ENCODE data around the gene PPP5C. TPM values are rescaled to one million over a fixed set of nuclear protein-coding genes. Genes with fewer than 3 reads are reported as not detected.

Gene PPP5C
- total and polyA plus RNA-seq, 2 of the 8 experiments (the other 6 are each of a cell fraction or from before 2014, with no cell fraction given): 112 to 156 TPM

- no peak overlapping the region for H3K4ac ChIP-seq (replicated peaks; ENCODE audit: insufficient read length, low read depth, low read length)
- H3K9ac ChIP-seq (replicated peaks in 1 of 4; ENCODE audit: extremely low read depth in 1 of 4, low read depth in 3 of 4, low read length in 3 of 4): no peak overlapping the region; a peak in 2 of 7 replicates
- no peak overlapping the region for H3K23ac ChIP-seq (ENCODE audit: insufficient read length)
- H3K79me1 ChIP-seq (ENCODE audit: low read depth, low read length): peaks cover 14% of the 10 kb centered on the region
- FAIRE-seq (no peak), DNase-seq (ENCODE audit: low read depth in 1 of 2, low spot score in 2 of 2) (no peak)
- H3K36me3 ChIP-seq (ENCODE audit: control insufficient read depth in 2 of 4, insufficient read depth in 4 of 4, low read length in 3 of 4): peaks cover 10 to 15% (median 12%) of the 10 kb centered on the region in 4 experiments; a peak in 6 of 8 replicates
- H2BK12ac ChIP-seq (ENCODE audit: low read depth, low read length): no peak overlapping the region
- H4K8ac ChIP-seq (ENCODE audit: extremely low read depth, insufficient read depth, low read length): no peak overlapping the region
- H2BK20ac ChIP-seq (ENCODE audit: low read length): no peak overlapping the region
- ChIA-PET CTCF (ENCODE audit: partially characterized antibody) (interaction anchor here (0.8 to 4.3 kb wide), 5 partner anchors 21 to 299 kb away, joined by 3 to 58 read pairs (median 3); no protein-coding TSS in a partner anchor), POLR2A (ENCODE audit: partially characterized antibody) (no interaction called here)
- H3K27me3 ChIP-seq (replicated peaks in 1 of 4; ENCODE audit: control insufficient read depth in 3 of 4, extremely low read depth in 1 of 4, insufficient read depth in 3 of 4, low read length in 3 of 4): no peaks in the 10 kb centered on the region
- no peak overlapping the region for H2AK5ac ChIP-seq (ENCODE audit: low read depth, low read length)
- H2BK15ac ChIP-seq (ENCODE audit: low read length): no peak overlapping the region
- WGBS, 2 experiments (ENCODE audit: extremely low coverage in 1 of 2, insufficient coverage in 1 of 2, insufficient read length in 1 of 2, insufficient replicate concordance in 2 of 2, low coverage in 1 of 2, low lambda C conversion rate in 2 of 2, missing lambda C conversion rate in 1 of 2): 92% methylated on average over 11 of the region's 11 CpGs; no CpG with 5 or more reads in 1 of the 2 experiments
- no peak overlapping the region for H3K18ac ChIP-seq (ENCODE audit: extremely low read depth, low read length)
- H2BK120ac ChIP-seq (replicated peaks; ENCODE audit: low read depth, low read length): no peak overlapping the region
- no peak overlapping the region for H2BK5ac ChIP-seq (ENCODE audit: low read depth, low read length)
- H3K27ac ChIP-seq (ENCODE audit: low read depth, low read length): no peak overlapping the region
- no peak overlapping the region for H2AFZ ChIP-seq (ENCODE audit: low read length)
- peaks cover 0 to 2% of the 10 kb centered on the region in 2 experiments; a peak in 1 of 4 replicates for H3K9me3 ChIP-seq (ENCODE audit: insufficient read depth in 2 of 2, low read depth in 1 of 2, low read length in 1 of 2)
- H3K4me3 ChIP-seq (ENCODE audit: extremely low read depth in 1 of 4, insufficient read depth in 2 of 4, low read depth in 3 of 4, low read length in 4 of 4): no peak overlapping the region
- H3K79me2 ChIP-seq (ENCODE audit: control insufficient read depth in 1 of 2, insufficient read depth in 2 of 2, low read length in 2 of 2): peaks cover 8 to 54% of the 10 kb centered on the region in 2 experiments; a peak in 3 of 4 replicates
- H4K5ac ChIP-seq (ENCODE audit: insufficient read length, low read depth, low read length): no peak overlapping the region
- H4K91ac ChIP-seq (replicated peaks; ENCODE audit: insufficient read length, low read length): no peak overlapping the region
- H3K4me2 ChIP-seq (ENCODE audit: insufficient read depth in 1 of 2, low read depth in 2 of 2, low read length in 2 of 2): peak overlapping the region; percentile 5 to 26; a peak in 1 of 4 replicates
- H3K56ac ChIP-seq (replicated peaks; ENCODE audit: insufficient read length, low read depth, low read length): no peak overlapping the region
- H3K4me1 ChIP-seq (replicated peaks in 1 of 4; ENCODE audit: control insufficient read depth in 3 of 4, insufficient read depth in 4 of 4, low read length in 3 of 4): peaks cover 3 to 16% (median 5%) of the 10 kb centered on the region in 4 experiments
- peaks cover 11 to 23% of the 10 kb centered on the region in 2 experiments for H4K20me1 ChIP-seq (replicated peaks in 1 of 2; ENCODE audit: control insufficient read depth in 1 of 2, insufficient read depth in 2 of 2, low read length in 2 of 2)
- H3K14ac ChIP-seq (ENCODE audit: insufficient read length): no peak overlapping the region
- peaks cover 2% of the 10 kb centered on the region; the same call in 1 of the 2 replicates for H3K23me2 ChIP-seq (ENCODE audit: low read depth, low read length)
- TF ChIP-seq CBX5 (IDR thresholded peaks at IDR 0.05; ENCODE audit: low read depth, low read length) (no peak), ZNF274 (IDR thresholded peaks at IDR 0.05; ENCODE audit: borderline replicate concordance, extremely low read depth, low read length) (no peak), ASH2L (IDR thresholded peaks at IDR 0.05; ENCODE audit: low read length) (no peak), MAX (IDR thresholded peaks at IDR 0.05) (no peak), JUND (IDR thresholded peaks at IDR 0.05; ENCODE audit: low read length) (no peak), BCL11A (IDR thresholded peaks at IDR 0.05; ENCODE audit: low read depth in 2 of 2, low read length in 2 of 2) (no peak), SIX5 (IDR thresholded peaks at IDR 0.05; ENCODE audit: low read depth, low read length) (no peak), RFX5 (IDR thresholded peaks at IDR 0.05; ENCODE audit: borderline replicate concordance, low read depth, low read length) (no peak), EZH2 (IDR thresholded peaks at IDR 0.05; ENCODE audit: low read depth, low read length, severe bottlenecking) (no peak), CEBPB (IDR thresholded peaks at IDR 0.05; ENCODE audit: low read depth, low read length) (no peak)
- TF ChIP-seq, protein P1, sequence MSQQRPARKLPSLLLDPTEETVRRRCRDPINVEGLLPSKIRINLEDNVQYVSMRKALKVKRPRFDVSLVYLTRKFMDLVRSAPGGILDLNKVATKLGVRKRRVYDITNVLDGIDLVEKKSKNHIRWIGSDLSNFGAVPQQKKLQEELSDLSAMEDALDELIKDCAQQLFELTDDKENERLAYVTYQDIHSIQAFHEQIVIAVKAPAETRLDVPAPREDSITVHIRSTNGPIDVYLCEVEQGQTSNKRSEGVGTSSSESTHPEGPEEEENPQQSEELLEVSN (IDR thresholded peaks at IDR 0.05): no peak
These were observed 2.6 kb downstream of the PPP5C start for GRCh38 chr19:46349311-46349993.

Data from H1 (cell line).